Upper lobe of left lung (tissue), 4 donors: ENCODE data around the gene EPOP.

Source experiments
- POLR2A ChIP-seq, 4 donors: fragments of 450-650 bp; IDR thresholded peaks; one replicate each; pipeline ENCODE4 v1.5.1; 2016 to 2017; ENCODE audit warnings: antibody characterized with exemption in 4 of 4, mild to moderate bottlenecking in 2 of 4
- POLR2AphosphoS5 ChIP-seq, 2 donors: sonication (generic); formaldehyde crosslinking; IDR thresholded peaks; one replicate each; pipeline ENCODE4 v1.5.1; 2017; ENCODE audit warnings: antibody characterized with exemption in 2 of 2
- TF ChIP-seq, protein P1 (sequence below), 6 experiments: fragments of 450-650 bp in 4 of 6; fragments of 200-600 bp in 2 of 6; sonication (generic) in 2 of 6; IDR thresholded peaks; one replicate each; pipeline ENCODE4 v1.5.1; 2016 to 2019; ENCODE audit warnings: antibody characterized with exemption in 6 of 6

DNA sequence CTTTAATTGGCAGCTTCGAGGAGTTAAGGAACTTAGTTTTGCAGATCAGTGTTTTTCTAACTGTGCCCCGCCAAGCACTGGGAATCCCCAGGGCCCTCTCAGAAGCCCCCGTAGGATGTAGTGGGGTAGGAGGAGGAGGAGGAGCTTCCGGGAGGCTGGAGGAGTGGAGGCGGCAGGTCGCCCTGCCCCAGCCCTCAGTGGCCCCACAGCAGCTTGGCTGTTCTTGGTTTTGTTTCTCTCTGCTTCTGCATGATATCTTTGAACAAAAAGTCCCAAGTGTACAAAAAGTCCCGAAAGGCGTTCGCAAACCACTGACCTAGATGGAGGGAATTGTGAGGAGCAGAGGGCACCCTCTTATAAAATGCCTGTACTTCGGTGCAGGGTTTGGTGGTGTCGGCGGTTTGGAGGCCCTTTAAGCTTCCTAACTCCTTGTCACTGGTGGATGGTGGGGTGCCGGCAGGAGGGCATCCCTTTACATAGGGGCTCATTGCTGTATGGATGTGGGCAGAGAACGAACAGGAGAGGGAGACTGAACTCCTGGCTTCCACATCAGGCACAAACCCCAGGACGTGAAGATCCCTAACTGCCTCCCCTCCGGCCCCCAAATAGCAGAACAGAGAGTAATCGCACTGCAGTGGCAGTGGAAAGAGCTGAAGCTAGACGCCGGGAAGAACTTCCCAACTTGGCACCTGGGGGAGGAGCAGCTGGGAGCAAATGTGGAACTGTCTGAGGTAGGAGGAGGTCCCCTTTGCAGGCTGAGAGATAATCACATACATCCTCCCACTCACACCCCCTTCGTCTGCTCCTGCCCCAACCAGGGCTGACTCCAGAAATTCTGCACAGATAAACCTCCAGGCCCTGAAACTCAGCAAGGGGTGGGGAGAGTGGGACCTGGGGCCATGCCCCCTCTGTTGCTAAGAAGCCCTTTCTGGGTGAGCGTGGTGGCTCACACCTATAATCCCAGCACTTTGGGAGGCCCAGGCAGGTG is 20.1 kb downstream of the EPOP start:
- TF ChIP-seq, protein P1, sequence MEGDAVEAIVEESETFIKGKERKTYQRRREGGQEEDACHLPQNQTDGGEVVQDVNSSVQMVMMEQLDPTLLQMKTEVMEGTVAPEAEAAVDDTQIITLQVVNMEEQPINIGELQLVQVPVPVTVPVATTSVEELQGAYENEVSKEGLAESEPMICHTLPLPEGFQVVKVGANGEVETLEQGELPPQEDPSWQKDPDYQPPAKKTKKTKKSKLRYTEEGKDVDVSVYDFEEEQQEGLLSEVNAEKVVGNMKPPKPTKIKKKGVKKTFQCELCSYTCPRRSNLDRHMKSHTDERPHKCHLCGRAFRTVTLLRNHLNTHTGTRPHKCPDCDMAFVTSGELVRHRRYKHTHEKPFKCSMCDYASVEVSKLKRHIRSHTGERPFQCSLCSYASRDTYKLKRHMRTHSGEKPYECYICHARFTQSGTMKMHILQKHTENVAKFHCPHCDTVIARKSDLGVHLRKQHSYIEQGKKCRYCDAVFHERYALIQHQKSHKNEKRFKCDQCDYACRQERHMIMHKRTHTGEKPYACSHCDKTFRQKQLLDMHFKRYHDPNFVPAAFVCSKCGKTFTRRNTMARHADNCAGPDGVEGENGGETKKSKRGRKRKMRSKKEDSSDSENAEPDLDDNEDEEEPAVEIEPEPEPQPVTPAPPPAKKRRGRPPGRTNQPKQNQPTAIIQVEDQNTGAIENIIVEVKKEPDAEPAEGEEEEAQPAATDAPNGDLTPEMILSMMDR (IDR thresholded peaks at IDR 0.05): no peak
- no peak for TF ChIP-seq POLR2A (IDR thresholded peaks at IDR 0.05)
- no peak for TF ChIP-seq POLR2AphosphoS5 (IDR thresholded peaks at IDR 0.05)
